GM19468 (cell line): ENCODE results near the gene PALD1.

Source experiments
- ATAC-seq: cut with Tn5 transposase; IDR thresholded peaks from one replicate; pipeline ENCODE4 v1.9.1; 2021; ENCODE audit warnings: mild to moderate bottlenecking, moderate library complexity, moderate number of reproducible peaks; ENCODE audit not compliant: unreplicated experiment; ENCODE audit errors: extremely low read depth

The PALD1 gene

DNA sequence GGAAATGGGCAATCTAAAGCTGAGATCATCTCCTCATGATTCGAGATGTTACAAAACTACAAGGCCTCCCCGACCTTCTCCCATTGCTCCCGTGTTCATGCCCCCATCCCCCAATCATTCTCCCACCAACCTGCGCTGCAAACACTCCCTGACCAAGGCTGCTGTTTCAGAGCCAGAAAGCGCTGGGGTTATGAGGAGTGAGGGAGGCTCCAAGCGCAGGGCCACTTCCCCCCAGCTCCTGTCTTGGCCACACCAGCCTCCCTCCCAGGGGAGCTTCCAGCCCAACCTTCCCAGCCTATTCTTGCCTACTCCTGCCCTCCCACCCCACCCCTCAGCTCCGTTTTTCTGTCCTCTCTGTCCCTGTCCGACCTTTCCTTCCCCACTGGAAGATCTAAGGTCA, 22.4 kb upstream of the PALD1 start:
- ATAC-seq, result no peak

DNA sequence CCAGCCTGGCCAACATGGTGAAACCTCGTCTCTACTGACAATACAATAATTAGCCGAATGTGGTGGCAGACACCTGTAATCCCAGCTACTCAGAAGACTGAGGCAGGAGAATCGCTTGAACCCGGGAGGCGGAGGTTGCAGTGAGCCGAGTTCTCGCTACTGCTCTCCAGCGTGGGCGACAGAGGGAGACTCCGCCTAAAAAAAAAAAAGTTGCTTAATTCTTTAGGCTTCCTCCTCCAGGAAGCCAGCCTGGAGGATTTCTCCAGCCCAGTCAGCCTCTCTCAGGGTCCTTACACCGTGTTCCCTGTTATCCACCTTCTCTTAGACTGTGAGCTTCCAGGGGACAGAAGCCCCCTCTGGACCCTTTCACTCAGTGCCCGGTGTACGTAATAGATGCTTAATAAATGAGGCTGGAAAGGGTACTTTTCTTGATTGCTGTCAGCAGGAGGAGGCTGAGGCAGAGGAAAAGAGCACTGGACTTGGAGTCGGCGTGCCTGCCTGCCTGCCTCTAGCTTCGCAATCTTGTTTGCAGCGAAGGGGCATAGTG, 20.7 kb upstream of the PALD1 start:
- no peak for ATAC-seq

DNA sequence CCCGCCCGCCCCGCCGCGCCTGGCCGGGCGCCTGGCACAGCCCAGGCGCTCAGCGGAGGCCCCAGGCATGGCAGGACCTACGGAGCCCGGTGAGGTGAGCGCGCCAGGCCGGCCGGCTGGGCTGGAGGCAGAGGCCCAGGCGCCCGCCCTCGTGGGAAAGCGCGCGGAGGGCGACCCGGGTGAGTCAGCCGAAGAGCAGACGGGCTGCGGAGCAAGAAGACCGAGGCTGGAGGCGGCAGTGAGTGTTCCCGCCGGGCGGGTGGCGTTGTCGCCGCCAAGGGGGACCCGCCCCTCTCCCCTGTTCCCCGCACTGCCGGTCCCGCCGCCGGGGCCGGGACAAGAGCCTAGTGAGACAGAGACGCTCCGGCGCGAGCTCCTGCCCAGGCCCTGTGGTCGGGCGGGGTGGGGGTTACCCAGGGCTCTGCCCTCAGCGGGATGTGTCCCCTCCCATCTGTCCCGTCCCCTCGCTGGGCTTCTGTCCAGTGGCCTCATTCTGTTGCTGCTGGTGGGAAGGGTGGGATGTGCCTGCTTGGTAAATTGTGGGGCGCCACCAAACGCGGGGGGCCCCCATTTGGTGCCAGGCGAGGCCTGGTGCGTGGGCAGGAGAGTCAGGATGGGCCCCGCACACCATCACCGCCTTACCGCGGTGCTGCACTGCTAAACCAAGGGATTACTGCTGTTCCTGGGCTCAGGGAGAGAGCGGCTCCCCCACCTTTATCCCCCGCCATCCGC, 20.1 kb upstream of the PALD1 start:
- ATAC-seq, result no peak

DNA sequence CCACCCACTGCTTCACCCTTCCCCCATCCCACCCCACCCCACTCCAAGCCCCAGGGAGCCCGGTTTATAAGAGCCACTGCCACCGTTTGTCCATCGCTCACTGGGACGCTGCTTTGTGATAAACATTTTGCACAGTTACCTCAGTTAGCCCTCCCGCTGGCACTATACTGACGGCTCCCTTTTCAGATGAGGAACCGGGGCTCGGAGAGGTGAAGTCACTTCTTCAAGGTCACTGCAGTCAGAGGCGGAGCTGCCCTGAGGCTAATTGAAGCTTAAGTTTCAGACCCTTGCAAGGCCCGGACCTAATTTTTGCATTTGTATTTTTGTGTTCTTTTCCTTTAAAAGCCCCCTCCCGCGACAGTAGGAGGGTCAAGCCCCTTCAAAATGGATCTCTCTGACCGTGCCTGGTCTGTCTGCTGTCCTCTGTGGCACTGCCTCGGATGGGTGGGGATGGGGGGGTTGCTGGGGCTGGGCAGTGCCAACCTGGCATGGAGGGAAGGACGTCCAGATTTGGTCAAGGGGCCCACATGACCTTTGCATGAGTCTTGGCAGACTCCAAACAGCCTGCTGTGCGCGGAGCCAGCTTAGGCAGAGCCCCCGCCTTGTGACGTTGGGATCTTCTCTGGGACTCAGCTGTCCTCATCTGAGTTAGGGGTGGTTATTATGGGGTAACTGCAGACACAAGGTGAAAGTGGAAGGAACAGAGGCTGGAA, 19.4 kb upstream of the PALD1 start:
- no peak for ATAC-seq

DNA sequence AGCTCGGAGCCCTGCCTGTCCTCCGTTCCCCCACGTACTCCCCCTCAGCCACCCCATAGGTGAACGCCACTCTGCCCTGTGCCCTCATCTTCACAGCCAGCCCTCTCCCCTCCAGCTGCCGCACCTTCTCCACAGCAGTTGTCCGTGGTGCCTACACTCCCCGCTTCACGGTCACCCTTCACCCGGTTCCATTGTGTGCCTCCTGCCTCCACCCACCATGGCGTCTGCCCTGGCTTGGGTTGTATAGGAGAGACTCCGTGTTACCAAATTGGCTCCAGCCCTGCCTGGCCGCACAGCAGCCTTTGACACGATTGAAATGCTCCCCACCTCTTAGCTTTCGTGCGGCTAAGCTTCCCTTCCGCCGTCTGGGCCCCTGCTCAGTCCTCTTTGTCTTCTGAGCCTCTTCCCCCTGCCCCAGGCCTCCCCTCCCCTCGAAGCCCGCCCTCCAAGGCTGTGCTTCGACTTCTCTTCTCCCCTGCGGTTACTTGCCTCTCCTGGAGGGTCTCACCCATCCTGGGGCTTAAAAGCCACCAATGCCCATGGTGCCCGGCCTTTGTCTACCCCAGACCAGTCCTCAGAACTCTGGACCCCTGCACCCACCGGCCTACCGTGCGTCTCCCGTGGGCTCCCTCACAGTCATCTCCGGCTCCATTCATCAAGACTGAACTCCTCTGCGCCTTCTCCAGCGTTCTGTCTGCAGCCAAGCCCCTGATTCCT, 18.6 kb upstream of the PALD1 start:
- ATAC-seq, result no peak

DNA sequence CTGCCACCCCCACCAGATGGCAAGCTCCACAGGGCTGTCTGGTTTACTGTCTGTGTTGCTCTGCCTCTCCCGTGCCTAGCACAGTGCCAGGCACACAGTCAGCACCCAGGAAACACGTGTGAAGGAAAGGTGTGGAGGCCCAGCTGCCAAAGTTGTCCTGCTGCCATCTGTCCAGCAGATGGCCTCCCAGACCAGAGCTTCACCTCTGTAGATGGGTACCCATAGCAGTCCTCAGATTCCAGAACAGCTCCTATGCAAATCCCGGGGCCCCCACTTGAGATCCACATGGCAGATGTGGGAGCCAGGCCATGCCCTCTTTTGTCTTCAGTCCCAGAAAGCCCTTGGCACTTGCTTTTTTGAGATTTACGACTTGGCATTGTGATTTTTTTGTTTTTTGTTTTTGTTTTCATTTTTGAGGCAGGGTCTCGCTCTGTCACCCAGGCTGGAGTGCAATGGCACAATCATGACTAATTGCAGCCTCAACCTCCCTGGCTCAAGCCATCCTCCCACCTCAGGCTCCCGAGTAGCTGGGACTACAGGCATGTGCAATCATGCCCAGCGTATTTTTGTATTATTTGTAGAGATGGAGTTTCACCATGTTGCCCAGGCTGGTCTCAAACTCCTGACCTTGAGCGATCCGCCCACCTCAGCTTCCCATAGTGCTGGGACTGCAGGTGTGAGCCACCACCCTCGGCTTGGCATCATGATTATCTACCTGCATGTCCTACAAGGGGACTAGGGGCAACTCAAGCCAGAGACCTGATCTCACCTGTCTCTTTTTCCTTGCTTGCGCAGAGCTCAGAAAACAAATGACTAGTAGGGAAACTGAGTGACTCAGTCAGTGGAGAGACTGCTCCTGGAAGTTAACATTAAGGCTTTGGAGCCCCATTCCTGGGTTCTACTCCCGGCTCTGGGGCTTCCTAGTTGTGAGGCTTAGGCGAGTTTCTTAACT, 16.9 kb upstream of the PALD1 start:
- no peak for ATAC-seq

DNA sequence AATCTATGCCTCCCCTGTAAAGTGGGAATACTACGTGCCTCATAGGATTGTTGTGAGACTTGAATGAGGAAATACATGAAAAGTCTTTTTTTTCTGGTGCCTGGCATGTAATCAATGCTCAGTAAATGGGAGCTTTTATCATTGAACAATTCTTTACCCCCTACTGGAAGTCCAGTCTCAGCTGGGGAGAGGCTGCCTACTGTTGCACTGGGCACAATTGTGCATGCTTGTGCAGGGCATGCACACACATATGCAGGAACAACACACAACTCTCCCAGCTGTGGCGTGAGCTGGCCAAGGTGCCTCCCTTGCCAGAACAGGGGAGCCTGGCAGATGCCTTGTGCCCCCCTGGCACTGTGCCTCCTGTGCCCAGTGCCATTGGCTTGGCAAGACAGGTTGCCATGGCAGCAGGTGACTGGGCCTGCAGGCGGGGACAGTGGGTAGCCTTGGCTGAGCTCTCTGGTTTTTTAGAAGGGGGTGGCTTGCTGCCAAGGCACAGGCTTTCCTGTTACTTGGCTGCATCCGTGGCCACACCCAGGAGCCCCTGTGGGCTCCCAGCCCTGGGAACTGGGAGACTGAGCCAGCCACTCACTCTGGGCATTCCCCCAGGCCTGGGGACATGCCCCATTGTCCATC, 16.1 kb upstream of the PALD1 start:
- ATAC-seq, result no peak

DNA sequence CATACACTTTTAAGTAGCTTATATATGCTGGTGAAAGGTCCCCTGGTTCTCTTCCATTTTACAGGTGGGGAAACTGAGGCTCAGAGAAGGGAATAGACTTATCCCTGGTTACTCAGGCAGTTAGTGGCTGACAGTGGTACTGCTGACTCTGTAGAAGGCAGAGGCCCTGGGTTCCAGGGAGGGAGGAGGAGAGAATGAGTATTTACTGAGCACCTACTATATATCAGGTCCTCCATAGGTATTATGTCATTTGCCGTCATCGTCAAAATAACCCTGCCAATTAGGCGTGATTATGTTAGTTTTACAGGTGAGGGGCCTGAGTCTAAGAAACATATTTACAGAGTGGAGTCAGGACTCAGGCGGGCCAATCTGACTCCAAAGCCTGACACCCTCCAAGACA, 13.3 kb upstream of the PALD1 start:
- ATAC-seq, result no peak

DNA sequence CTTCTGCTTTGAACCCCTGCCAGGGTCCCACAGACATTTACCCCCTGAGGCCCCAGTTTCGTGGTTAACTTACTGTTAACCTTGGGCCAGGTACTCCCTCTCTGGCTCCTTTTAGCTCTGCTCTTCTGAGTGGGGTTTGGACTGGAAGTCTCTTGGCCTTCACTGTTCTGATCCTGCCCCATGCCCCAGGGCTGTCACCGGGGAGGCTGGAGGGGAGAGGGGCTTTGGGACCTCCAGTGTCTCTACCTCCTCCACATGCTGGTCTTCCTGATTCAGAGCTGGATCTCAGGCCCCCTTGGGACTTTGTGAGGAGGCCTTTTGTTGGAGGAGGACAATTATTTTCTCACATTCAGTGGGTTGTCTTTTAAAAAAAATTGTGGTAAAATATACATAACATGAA, 12.7 kb upstream of the PALD1 start:
- no peak for ATAC-seq

DNA sequence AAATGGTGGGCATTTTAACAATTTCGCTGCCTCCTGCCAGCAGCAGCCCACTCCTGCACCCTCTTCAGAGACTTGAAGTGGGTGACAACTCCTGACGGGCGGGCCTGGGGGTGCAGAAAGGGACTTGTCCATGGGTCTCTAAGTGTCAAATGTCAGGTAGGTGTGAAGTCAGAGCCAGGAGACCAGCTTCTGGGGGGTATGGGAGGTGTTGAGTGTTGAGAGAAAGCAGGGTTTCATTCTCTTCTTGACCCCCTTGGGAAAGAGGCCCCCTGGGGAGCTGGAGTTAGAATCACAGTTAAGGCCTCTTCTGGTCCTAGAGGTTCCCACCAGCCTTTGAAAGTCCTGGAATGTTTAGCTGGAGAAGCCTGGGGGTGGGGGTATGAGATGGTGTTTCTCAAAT, 11.6 kb upstream of the PALD1 start:
- ATAC-seq, result no peak

DNA sequence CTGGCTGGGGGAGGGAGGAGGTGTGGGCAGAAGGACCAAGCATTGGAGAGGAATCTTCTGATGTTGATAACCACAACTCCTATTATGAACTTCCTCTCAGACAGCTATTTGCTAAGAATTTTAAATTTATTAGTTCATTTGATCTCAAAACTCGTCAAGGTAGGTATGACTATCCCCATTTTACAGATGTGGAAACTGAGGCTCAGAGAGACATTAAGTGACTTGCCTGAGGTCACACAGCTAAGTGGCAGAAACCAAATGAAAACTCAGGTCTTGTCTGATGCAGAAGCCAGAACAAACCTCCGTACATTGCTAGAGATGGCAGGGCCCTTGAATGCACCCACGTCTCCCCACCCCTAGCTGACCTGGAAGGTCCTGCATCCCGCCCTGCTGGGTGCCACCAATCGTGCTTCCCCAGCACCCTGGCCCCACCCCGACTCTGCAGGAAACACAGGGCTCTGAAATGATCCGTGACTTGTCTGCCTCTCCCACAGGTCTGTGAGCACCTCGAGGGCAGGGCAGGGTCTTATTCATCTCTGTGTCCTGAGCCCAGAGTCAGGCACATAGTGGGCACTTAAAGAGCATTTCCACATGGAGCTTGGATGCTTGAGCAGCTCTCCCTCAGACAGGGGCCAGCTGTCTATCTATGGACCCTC, 5.6 kb upstream of the PALD1 start:
- ATAC-seq, result no peak

DNA sequence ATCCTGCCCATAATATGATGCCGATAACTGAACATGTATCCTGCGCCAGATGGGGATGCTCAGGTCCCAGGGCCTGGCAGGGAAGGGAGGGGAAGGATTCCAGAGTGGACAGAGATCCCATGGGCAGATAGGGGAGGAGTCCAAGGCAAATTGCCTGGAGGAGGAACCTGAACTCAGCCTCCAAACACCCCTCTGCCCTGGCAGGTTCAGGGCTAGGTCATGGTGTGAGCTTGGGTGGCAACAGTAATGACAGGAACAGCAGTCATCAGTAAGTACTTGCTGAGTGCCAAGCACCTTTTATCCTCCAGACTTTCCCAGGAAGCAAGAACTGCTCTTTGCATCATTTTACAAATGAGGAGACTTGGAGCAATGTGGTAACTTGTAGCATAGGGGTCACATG, 3.8 kb upstream of the PALD1 start:
- no peak for ATAC-seq

DNA sequence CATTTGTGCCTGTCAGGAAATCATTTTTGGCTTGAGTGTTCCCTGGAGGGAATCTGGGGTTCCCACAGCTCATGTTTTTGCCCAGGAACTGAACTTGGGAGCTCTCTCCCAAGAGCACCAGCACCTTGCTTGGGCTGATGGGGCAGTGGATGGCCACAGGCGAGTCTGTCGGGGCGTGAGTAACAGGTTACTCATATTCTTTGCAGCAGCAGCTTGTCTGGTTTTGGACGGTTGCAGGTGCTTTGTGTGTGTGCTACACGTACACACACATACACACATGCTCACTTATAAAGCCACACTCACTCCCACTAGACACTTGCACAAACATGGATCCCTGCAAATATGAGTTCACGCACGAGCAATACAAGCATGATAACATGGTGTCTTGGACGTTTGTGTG, 2.9 kb upstream of the PALD1 start:
- no peak for ATAC-seq

DNA sequence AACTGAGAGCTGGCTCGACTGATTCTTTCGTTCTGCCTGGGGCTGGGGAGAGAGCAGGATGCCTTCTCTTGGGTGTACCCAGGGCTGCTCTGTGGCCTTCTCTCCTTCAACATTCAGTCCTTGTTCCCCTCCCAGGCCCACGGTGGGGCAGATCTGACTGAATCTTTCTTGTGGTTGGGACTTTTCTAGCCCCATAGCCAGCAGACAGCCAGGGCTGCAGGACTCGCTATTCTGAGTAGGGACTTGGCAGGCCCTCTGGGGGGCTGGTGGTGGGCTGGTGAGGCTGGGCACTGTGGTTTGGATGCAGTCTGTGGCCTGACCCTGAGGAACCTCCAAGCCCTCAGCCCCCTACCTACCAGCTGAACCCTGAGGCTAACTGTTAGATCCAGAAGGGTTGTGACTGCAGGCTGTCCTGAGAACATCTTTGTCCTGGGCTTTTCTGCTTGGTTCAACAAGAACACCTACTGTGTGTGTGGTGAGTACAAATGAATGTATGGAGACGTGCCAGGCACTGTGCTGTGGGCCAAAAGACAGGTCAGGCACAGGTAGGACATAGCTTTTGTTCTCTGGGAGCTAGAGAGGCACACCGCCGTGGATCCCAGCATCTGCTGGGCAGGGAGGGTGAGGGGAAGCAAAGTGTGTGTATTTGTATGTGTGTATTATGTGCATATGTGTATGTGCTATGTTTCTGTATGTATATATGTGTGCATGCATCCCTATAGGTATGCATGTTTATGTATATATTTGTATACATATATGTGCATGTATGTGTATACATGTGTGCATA, 2.1 kb upstream of the PALD1 start:
- no peak for ATAC-seq

DNA sequence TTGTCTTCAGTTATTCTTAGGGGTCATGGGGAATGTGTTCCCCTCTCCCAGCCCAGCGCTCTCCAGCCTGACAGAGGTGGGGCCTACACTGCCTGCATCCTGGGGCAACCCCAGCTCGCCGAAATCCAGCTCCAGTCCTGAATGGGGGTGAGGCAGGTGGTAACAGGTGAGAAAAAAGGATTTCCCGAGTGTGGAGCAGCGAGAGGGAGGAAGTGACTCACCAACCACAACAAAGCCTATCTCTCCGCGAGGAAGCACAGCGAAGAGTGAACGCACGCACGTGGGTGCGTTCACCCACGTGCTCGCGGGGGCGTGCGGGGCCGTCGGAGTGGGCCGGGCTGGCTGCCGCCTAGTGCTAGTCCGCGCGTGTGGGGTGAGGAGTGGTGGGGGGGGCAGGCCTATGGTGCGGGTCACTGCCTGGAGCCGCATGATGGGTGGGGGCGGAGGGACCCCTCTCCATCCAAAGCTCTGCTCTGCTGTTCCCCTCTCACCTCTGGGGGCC, 855 bp upstream of the PALD1 start:
- ATAC-seq, result no peak

DNA sequence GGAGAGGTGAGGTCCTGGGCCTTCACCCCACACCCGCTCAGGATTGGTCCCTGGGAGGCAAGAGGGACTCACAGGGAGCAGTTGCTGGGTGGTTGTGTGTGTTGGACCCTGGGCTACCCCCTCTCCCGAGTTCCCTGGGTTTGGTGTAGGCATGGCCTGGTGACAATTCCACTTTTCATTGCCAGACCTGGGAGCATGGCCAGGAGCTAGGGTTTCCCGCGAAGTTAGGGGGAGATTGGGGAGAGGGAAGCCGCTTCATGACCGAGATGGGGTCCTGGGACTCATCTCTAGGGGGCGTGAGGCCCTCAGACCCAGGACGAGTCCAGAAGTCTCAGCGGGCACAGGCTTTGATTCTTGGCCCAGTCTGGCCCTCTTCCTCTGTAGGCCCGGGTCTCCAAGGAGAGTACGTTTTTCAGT, 606 bp downstream of the PALD1 start:
- no peak for ATAC-seq

DNA sequence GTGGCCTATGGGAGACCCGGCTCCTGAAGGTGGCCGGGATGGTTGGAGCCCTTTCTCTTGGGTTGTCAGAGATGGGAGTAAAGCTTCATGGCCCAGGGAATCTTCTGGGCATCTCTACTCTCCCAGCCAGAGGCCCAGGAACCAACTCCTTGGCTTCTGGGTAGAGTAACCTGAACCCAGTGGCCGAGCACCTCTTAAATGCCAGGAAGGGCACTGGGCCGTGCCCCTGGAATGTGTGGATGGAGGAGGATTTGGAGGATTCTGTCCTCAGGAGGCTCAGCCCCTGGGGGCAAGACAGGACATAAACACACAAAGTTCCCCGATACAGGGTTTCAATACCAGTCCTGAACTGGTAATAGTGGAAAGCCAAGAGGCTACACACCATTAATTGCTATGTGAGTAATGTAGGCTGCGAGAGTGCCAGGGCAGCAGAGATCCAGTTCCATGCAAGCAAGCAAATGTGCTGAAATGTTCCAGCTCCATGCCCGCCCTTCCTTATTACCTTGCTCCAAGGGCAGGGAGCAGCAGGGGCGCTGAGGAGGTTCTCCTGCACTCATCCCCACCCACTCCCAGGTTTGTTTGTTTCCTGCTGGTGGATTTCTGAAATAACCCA, 1.2 kb downstream of the PALD1 start:
- no peak for ATAC-seq
